ENCODE results near the gene SLC43A3.
"Not testable (repeated sequence)": the region's sequence is repeated elsewhere in the genome, so short reads cannot be mapped to it uniquely, and the experiment has no call there.

Gene SLC43A3

GRCh38 chr11:57368106-57368844 is 58.6 kb downstream of the SLC43A3 start:
- Mint-ChIP-seq H3K9me3 (no peaks in the 10 kb centered on the region), H3K27ac (no peak overlapping the region), H3K36me3 (no peaks in the 10 kb centered on the region), H3K27me3 (no peaks in the 10 kb centered on the region), H3K4me3 (no peak overlapping the region), H3K4me1 (no peaks in the 10 kb centered on the region)

- Mint-ChIP-seq H3K27me3 (no peaks in the 10 kb centered on the region), H3K4me3 (no peak overlapping the region), H3K9me3 (no peaks in the 10 kb centered on the region), H3K36me3 (no peaks in the 10 kb centered on the region), H3K4me1 (no peaks in the 10 kb centered on the region), H3K27ac (no peak overlapping the region)
Measured at GRCh38 chr11:57364851-57365660, 61.9 kb downstream of the SLC43A3 start.

- H3K9me3 Mint-ChIP-seq = no peaks in the 10 kb centered on the region
Measured at GRCh38 chr11:57363131-57364080, 63.5 kb downstream of the SLC43A3 start.

GRCh38 chr11:57361926-57362325 is 65.0 kb downstream of the SLC43A3 start:
- Mint-ChIP-seq H3K4me3 (no peak overlapping the region), H3K27me3 (no peaks in the 10 kb centered on the region), H3K9me3 (no peaks in the 10 kb centered on the region), H3K36me3 (no peaks in the 10 kb centered on the region), H3K4me1 (no peaks in the 10 kb centered on the region), H3K27ac (no peak overlapping the region)

More at GRCh38 chr11:57363131-57364080, 63.5 kb downstream of the SLC43A3 start:
- Mint-ChIP-seq H3K27me3 (no peaks in the 10 kb centered on the region), H3K4me1 (no peaks in the 10 kb centered on the region), H3K36me3 (no peaks in the 10 kb centered on the region), H3K4me3 (no peak overlapping the region), H3K27ac (no peak overlapping the region)

- not testable (repeated sequence) for H3K36me3 Mint-ChIP-seq, H3K4me1 Mint-ChIP-seq, H3K27ac Mint-ChIP-seq, H3K9me3 Mint-ChIP-seq, H3K4me3 Mint-ChIP-seq, H3K27me3 Mint-ChIP-seq
Measured at GRCh38 chr11:57361420-57361819, 65.5 kb downstream of the SLC43A3 start.

- Mint-ChIP-seq H3K4me3 (no peak overlapping the region), H3K27ac (no peak overlapping the region), H3K27me3 (no peaks in the 10 kb centered on the region), H3K36me3 (no peaks in the 10 kb centered on the region), H3K9me3 (no peaks in the 10 kb centered on the region), H3K4me1 (peaks cover 4% of the 10 kb centered on the region)
Measured at GRCh38 chr11:57360991-57361390, 65.9 kb downstream of the SLC43A3 start.

- H3K9me3 Mint-ChIP-seq = no peaks in the 10 kb centered on the region
- no peak overlapping the region for H3K4me3 Mint-ChIP-seq
- H3K4me1 Mint-ChIP-seq = peaks cover 5% of the 10 kb centered on the region
Measured at GRCh38 chr11:57359896-57360690, 66.8 kb downstream of the SLC43A3 start.

GRCh38 chr11:57359396-57359795 is 67.5 kb downstream of the SLC43A3 start:
- no peaks in the 10 kb centered on the region for H3K9me3 Mint-ChIP-seq
- H3K27me3 Mint-ChIP-seq = peaks cover 4% of the 10 kb centered on the region
- H3K4me3 Mint-ChIP-seq = no peak overlapping the region
- peaks cover 5% of the 10 kb centered on the region for H3K4me1 Mint-ChIP-seq
- no peak overlapping the region for H3K27ac Mint-ChIP-seq
- H3K36me3 Mint-ChIP-seq = no peaks in the 10 kb centered on the region

More at GRCh38 chr11:57359896-57360690, 66.8 kb downstream of the SLC43A3 start:
- no peaks in the 10 kb centered on the region for H3K36me3 Mint-ChIP-seq
- H3K27ac Mint-ChIP-seq = no peak overlapping the region
- no peaks in the 10 kb centered on the region for H3K27me3 Mint-ChIP-seq

GRCh38 chr11:57358991-57359390 is 67.9 kb downstream of the SLC43A3 start:
- peaks cover 5% of the 10 kb centered on the region for H3K4me1 Mint-ChIP-seq
- no peaks in the 10 kb centered on the region for H3K36me3 Mint-ChIP-seq
- peaks cover 4% of the 10 kb centered on the region for H3K27me3 Mint-ChIP-seq
- no peak overlapping the region for H3K27ac Mint-ChIP-seq
- no peaks in the 10 kb centered on the region for H3K9me3 Mint-ChIP-seq
- no peak overlapping the region for H3K4me3 Mint-ChIP-seq

- Mint-ChIP-seq H3K4me3 (no peak overlapping the region), H3K36me3 (no peaks in the 10 kb centered on the region), H3K4me1 (peaks cover 5% of the 10 kb centered on the region), H3K9me3 (no peaks in the 10 kb centered on the region), H3K27me3 (peaks cover 4% of the 10 kb centered on the region), H3K27ac (no peak overlapping the region)
Measured at GRCh38 chr11:57358543-57358961, 68.4 kb downstream of the SLC43A3 start.

GRCh38 chr11:57357856-57358255 is 69.1 kb downstream of the SLC43A3 start:
- no peak overlapping the region for H3K4me3 Mint-ChIP-seq
- no peak overlapping the region for H3K27ac Mint-ChIP-seq
- peaks cover 5% of the 10 kb centered on the region for H3K4me1 Mint-ChIP-seq
- H3K9me3 Mint-ChIP-seq = no peaks in the 10 kb centered on the region
- no peaks in the 10 kb centered on the region for H3K36me3 Mint-ChIP-seq
- H3K27me3 Mint-ChIP-seq = peaks cover 4% of the 10 kb centered on the region

GRCh38 chr11:57357310-57357709 is 69.6 kb downstream of the SLC43A3 start:
- H3K27me3 Mint-ChIP-seq = peaks cover 4% of the 10 kb centered on the region
- no peak overlapping the region for H3K4me3 Mint-ChIP-seq
- H3K9me3 Mint-ChIP-seq = no peaks in the 10 kb centered on the region
- H3K4me1 Mint-ChIP-seq = peaks cover 5% of the 10 kb centered on the region
- H3K36me3 Mint-ChIP-seq = no peaks in the 10 kb centered on the region
- H3K27ac Mint-ChIP-seq = no peak overlapping the region

Measured in activated naive CD4-positive, alpha-beta T cell treated with anti-CD3 and anti-CD28 coated beads, Interleukin-2, amount 50 U/mL, for 24 hours (primary cell).